GM18870 (cell line): ENCODE data around the gene TTF1.

Source experiments
- ATAC-seq: cut with Tn5 transposase; IDR thresholded peaks from one replicate; pipeline ENCODE4 v1.9.1; 2021; ENCODE audit warnings: moderate library complexity; ENCODE audit not compliant: unreplicated experiment

Gene TTF1, protein sequence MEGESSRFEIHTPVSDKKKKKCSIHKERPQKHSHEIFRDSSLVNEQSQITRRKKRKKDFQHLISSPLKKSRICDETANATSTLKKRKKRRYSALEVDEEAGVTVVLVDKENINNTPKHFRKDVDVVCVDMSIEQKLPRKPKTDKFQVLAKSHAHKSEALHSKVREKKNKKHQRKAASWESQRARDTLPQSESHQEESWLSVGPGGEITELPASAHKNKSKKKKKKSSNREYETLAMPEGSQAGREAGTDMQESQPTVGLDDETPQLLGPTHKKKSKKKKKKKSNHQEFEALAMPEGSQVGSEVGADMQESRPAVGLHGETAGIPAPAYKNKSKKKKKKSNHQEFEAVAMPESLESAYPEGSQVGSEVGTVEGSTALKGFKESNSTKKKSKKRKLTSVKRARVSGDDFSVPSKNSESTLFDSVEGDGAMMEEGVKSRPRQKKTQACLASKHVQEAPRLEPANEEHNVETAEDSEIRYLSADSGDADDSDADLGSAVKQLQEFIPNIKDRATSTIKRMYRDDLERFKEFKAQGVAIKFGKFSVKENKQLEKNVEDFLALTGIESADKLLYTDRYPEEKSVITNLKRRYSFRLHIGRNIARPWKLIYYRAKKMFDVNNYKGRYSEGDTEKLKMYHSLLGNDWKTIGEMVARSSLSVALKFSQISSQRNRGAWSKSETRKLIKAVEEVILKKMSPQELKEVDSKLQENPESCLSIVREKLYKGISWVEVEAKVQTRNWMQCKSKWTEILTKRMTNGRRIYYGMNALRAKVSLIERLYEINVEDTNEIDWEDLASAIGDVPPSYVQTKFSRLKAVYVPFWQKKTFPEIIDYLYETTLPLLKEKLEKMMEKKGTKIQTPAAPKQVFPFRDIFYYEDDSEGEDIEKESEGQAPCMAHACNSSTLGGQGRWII

DNA sequence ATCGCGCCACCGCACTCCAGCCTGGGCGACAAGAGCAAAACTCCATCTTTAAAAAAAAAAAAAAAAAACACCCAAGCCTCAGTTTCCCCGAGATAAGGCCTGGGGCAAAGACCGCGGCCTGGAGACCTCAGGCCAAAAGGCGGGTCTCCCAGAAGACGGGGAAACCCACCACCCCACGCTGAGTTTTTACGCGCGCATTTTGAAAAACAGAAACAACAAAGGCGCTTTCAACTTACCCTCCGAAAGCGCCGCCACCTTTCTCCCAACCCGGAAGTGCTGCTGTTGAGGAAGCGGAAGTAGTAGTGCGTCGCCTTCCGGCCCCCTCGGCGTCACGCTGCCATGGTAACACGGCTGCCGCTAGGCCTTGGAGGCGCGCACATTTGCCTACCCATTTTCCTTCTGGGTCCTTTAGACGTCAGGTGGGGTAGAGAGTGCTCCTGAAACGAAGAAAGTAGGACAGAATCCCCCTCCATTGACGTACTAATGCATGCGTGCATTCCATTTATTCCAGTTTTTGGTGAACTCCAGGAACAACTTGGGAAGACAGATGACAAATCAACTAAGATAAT lies at the start of gene TTF1:
Gene TTF1 (minus strand): TSS at position 287 of the 569 bp plus-strand sequence. CDS start 4,019 bp downstream, outside the sequence.
- no peak for ATAC-seq

DNA sequence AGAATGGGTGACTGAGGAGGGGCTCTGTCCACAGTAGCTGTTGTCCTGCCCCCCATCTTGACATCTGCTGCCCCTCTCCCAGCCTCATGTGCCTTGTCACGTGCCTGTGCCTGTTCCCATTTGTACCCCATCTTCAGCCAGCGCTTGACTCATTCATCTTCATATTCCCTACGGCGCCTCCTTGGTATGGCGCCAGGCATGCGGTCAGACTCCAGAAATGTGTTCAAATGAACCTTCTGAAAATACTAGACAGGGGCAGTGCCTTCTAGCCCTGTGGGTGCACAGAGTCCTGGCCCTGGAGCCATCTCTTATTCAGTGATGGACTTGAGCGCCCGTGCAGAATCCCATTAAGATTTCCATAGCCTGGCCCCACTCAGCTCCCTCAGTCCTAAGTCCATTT lies 49.6 kb upstream of the TTF1 start:
- ATAC-seq: no peak

DNA sequence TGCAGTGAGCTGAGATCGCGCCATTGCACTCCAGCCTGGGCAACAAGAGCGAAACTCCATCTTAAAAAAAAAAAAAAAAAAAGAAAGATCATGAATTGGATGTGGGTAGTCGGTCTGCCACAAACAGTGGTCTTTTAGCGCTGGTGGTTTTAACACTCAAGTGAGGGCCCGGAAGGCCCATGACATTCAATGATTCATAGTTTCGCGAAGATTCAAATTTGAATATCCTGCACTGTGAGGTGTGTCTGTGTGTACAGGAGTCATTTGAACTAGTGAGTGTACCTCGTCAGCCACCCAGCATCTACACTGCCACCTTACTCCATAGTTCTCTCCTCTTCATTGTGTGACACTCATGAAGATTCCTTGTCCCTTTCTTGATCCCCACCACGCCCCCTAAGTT lies 44.6 kb upstream of the TTF1 start:
- no peak for ATAC-seq

DNA sequence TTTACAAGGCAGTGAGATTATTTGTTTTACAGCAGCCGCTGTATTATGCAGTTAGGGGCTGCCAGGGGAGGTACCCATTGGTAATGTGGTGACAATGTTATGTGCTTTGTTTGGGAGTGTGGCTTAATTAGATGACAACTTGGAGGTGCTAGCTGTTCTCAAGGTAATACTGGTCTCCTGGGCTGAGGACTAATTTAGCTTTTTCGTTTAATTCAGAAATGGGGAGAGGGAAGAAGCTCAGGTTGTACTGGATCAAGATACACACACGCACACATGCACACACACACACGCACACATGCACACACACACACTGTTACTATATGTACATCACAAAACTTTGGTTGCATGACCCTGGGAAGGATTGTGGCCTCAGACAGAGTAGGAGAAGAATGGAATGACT lies 41.3 kb upstream of the TTF1 start:
- ATAC-seq: no peak

DNA sequence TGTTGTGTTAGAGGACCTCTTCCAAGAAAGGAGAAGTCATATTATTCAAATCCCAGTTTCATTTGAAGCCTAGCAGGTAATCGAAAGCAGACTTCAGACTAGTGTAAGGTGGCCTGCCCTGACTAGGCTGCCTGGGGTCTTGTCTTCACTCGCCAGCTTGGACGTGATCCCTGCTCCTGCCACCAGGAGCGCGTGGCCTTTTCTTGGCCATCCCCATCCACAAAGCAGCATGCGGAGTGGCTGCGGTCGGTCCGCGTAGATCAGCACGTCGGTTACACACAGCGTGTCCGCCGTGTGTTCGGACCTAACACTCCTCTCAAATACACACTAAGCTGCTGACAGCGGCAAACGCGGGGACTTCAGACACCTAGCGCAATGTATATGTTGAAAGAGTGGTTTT lies 40.7 kb upstream of the TTF1 start:
- ATAC-seq: no peak

DNA sequence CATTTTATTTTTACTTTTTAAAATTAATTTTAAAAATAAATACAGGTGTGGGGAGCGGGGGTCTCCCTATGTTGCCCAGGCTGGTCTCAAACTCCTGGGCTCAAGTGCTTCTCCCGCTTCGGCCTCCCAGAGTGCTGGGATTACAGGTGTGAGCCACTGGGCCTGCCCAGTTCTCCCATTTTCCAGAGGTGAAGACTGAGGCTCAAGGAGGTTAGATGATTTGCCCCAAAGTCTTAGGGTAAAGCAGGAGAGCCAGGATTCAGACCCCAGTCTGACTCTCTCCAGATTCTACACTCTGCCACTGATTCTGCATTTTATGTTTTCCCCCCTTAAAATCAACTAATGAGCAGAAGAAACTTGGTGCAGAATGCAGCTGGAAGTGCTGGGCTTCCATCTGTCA lies 40.2 kb upstream of the TTF1 start:
- ATAC-seq: no peak

DNA sequence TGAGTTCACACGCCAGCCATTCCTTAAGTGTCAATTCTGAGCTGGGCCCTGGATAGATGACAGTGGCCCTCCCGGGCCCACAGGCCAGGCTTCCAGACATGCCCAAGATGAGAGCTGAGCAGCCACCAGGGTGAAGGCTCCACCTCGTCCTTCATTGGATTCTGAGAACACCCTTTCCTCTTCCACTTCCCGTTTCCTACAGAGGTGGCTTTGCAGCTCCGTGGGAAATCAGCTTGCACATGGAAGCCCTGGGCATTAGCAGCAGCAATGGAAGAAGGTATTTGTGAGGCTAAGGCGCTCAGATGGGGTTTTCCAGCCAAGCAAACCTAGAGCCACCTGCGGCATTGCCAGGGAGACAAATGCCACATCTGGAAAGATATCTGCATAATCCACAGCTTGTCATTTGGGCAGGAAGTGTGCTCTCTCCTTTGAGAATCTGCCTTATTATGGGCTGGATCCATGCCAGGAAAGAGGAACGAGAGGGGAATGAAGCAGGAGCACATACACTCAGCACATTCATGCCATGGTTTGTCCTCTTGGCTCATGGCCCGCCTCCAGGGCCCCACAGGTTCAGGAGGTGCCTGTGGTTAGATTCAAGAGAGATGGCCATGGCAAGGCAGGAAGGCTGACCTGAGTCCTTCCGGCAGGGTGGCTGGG lies 37.4 kb upstream of the TTF1 start:
- ATAC-seq: no peak

DNA sequence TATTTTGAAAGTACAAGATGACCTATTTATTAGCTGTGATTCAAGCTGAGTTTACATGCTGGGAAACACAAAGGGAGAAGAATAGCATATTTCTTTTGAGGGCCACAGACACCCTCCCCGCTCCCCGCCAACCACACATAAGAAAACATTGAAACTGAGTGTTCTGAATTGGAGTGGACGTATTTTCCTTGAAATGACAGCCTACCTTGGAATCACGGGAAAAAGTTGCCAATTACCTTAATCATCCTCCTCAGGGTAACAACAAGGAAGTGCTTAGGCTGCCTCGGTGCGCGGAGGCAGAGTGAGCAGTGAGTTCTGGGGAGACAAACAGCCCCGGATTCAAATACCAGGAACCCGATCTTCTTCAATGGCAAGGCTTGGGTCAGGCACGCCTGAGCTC lies 34.8 kb upstream of the TTF1 start:
- no peak for ATAC-seq

DNA sequence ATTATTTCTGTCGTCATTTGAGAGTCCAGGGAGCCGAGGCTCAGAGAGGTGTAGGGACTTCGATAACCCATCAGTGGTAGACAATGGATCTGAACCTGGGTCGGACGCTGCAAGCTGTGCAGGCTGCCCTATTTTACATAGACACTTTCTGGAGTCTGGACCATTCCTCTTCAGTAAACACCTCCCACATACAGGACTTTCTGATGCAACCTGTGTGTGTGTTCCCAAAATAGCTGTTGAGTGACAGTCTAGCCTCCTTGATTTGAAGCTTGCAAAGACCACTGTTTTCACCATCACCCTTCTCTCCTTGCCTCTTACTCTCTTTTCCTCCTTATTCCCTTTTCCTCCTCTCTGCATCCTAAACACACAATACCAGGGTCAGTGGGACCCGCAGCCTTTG lies 34.1 kb upstream of the TTF1 start:
- no peak for ATAC-seq

DNA sequence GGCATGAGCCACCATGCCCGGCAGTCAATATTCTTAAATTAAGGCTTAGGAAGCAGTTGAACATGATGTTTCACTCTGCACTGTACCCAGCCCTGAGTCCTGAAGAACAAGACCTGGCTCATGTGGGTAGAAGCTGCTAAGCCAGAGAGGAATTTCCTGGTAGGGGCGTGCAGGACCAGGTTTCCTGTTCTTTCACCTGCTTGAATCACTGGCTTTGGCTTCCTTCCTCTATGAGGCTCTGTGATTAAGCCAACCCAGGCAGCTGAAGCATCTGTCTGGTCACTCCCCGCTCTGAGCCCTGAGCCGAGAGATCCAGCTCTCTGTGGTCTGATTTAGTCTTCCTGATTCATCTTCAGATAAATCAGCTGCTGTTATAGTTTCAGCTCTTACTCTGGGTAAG lies 32.5 kb upstream of the TTF1 start:
- no peak for ATAC-seq

DNA sequence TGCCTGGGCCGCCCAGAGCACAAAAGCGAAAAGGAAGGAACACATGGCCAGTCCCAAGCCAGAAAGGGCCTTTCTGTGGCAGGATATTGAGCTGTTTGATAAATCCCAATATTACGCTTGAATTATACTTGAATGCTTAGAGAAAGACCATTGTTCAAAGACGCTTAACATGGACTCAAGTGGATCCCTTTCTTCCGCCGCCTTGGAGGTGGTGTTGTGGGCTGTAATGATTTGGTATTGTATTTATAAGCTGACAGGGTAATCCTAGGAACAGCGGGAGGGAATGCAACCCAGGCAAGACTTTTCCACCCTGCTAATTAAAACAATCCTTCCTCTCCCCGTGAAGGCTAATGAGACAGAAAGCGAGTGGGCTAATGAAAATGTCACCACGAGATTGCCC lies 28.2 kb upstream of the TTF1 start:
- no peak for ATAC-seq

DNA sequence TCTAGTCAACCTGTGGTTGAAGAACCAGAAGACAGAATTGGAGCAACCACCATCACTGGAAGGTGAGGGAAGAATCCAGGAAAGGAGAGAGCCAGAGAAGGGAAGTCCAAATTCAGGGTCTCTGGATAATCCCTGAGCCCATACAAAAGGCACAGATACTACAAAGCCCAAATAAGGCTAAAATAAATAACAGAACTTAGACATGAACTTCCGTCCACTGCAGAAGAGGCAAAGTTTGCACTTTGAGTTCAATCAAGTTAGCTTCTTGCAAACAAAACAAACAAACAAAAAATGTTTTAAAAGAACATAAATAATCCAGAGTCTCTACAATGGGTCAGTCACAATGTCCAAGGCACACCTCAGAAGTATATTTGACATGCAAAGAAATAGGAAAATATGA lies 24.4 kb upstream of the TTF1 start:
- no peak for ATAC-seq

DNA sequence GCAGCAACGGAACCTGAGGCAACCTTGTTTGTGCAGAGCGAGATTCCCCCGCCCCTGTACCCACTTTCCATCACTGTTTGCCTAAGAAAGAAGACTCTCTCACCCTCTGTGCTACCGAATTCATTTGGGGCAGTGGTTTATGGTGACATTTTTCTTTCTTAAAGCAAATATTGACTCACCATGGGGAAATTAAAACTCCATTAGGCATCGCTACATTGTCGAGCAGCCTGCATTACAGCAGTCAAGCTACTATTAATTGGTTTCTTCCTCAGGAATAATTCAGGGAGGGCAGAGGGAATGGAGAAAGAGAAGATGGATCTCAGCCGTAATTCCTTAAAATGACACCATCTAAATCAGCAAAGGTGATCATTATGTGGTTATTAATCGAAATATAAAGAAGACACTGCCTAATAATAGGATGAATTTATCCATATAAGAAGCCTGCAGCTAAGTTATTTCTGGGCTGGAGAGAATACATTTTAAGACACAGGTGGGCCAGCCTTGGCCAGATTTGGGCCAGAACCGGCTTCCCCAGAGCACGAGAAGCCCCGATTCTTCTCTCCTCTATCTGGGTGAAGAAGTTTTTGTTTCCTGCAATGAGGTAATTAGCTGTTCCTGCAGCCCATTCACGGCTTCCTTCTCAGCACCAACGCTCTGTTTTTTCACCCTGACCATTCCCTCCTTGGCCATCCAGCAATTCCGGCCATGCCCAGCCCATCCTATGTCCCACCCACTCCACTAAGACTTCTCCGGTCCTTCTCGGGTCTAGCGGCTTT lies 20.2 kb upstream of the TTF1 start:
- no peak for ATAC-seq

DNA sequence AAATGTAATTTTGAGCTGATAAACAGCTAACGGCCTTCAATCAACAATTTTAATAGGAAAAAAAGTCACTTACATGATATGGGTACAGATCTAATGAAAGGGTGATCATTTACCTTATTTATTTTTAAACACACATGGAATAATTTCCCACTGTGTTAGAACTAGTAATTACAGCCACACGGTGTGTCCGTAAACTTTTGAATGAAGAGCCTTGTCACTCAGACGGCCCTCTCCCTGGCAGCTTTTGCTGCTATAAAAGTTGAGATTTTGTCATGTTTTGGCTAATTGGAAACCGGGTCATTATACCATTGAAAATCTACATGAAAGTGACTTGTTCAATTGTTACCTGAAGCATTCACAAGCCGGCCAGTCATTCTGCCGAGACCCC lies 19.0 kb upstream of the TTF1 start:
- ATAC-seq: no peak

DNA sequence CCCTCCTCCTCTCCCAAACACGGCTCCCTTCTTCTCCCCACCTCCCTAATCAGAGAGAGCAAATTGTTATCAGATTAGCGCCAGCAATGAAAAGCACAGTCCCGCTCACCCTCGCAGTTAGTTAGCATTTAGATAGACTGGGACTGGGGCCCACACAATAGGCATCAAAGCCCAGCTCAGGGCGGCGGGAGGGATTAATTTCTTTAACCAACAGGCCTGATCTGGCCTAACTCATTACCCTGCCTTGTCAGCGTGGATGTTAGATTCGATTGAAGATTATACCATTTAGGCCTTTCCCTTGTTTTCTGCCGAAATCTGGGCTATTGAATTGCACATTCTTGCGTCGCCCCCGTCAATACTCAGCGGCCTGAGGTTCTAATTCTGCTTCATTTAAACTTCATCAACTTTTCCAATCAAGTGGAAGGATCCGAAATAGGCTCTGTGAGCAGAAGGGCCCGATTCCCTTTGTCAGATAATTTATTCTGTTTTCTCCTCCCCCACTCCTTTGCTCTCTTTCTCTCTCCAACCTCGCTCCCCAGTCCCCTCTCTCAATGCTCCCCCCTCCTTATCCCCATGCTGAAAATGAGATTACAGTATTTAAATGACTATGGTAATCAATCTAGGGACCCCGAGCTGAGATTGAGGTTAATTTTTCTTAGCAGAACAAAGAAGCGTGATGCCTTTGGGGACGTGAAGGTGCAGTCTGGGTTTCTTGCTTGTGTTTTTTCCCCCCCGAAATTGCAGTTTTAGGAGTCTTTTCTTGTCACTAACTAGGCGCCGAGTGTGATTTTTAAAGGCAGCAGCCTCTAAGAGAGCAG lies 18.4 kb upstream of the TTF1 start:
- no peak for ATAC-seq

DNA sequence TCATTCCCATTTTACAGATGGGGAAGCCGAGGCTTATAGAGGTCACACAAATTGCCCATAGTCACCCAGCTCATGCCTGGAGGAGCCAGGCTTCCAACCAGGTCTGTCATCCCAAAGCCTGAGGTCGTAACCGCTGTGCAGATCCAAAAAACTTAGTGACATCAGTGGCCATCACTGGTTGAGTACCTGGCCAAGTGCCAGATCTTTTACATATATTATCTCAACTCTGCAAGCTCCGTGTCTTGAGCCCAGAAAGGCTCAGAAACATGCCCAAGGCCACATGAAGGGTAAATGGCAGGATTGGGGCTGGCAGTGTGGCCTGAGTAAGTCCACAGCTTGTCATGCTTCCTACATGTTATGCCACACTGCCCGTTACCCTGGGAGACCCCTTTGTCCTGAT lies 16.9 kb upstream of the TTF1 start:
- no peak for ATAC-seq

DNA sequence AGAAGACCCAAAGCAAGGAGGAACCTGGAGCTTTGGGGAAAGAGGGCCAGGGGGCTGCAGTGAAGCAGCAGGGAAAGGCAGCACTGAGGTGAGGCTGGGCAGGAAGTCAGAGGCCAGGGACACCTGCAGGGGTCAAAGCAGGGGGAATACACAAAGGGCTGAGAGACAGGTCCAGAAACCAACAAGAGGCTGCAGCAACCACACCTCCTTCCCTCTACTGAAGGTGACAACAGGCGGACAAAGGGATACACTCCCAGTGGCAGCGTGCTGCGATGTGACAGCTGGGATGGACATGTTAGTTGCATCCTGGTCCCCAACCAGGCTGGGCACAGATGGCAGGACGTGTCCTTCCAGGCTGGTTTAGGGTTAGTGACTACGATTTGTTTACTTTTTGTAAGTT lies 15.9 kb upstream of the TTF1 start:
- ATAC-seq: no peak

DNA sequence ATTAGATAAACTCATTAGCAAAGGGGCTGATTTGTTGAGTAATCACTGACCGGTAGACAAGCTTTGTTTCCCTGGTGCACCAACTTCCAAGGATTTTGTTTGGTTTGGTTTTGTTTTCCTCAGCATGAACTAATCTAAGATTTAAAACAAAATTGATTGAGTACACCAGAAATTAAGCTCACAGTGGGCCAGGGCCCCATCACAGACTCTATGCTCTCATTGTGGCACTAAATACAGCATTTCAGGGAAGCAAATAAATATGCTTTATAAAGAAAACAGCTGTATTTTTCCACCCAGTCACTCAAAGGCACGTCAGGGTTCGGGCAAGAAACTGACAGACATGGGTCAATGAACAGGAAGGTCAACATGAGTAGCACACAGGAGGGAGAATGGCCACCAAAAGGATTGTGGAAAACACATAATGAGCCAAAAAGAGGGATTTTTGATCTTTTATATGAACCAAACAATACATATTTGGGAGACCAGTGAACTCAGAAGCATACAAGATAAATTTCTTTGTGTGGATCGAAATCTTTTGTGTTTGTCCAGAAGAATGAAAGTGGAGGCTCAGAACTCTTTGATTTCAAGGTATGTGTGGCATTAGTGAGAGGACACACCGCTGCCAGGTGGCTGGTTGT lies 12.2 kb upstream of the TTF1 start:
- ATAC-seq: no peak

DNA sequence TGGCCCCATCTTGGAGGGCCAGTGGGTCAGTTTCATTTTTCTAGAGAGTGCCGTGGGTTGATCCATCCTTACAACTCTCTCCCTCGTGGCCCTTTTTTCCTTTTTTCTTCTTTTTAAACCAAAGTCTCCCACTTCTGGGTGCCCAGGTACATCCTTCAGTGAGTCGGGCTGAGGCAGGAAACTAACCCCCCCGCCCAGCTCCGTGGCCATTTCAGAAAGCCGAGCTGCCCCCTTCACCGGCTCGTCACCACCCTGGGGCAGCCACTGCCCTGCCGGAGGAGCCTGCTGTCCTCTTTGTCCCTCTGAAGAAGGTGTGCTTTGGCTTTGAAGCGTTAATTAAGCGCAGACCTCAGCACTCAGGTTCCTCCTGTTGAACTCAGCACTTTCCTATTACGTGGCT lies 8.5 kb upstream of the TTF1 start:
- no peak for ATAC-seq
